ENCODE measurements around the gene RUNX1.

The RUNX1 gene

GRCh38 chr21:35035116-35035515 lies 14.0 kb downstream of the RUNX1 start:
- DNase-seq: no peak

- no peak for DNase-seq
These were observed 14.7 kb downstream of the RUNX1 start for GRCh38 chr21:35034203-35034926.

GRCh38 chr21:35032474-35033263 lies 16.4 kb downstream of the RUNX1 start:
- no peak for DNase-seq

- no peak for DNase-seq
These were observed 20.6 kb downstream of the RUNX1 start for GRCh38 chr21:35028451-35028978.

- no peak for DNase-seq
These were observed 21.3 kb downstream of the RUNX1 start for GRCh38 chr21:35027563-35028450.

- peak; percentile 86 for DNase-seq
These were observed 22.2 kb downstream of the RUNX1 start for GRCh38 chr21:35026617-35027562.

- DNase-seq: no peak
These were observed 23.0 kb downstream of the RUNX1 start for GRCh38 chr21:35026153-35026500.

GRCh38 chr21:35025206-35026152 lies 23.6 kb downstream of the RUNX1 start:
- no peak for DNase-seq

GRCh38 chr21:35024513-35024912 lies 24.6 kb downstream of the RUNX1 start:
- no peak for DNase-seq

GRCh38 chr21:35024071-35024420 lies 25.1 kb downstream of the RUNX1 start:
- no peak for DNase-seq

- no peak for DNase-seq
These were observed 25.6 kb downstream of the RUNX1 start for GRCh38 chr21:35023396-35024070.

GRCh38 chr21:35021546-35021945 lies 27.6 kb downstream of the RUNX1 start:
- DNase-seq: no peak

- DNase-seq: no peak
These were observed 28.2 kb downstream of the RUNX1 start for GRCh38 chr21:35020902-35021301.

- DNase-seq: peak; percentile 28
These were observed 28.7 kb downstream of the RUNX1 start for GRCh38 chr21:35020436-35020835.

- no peak for DNase-seq
These were observed 29.5 kb downstream of the RUNX1 start for GRCh38 chr21:35019631-35020032.

- DNase-seq: no peak
These were observed 31.8 kb downstream of the RUNX1 start for GRCh38 chr21:35017256-35017655.

GRCh38 chr21:35016517-35017188 lies 32.4 kb downstream of the RUNX1 start:
- no peak for DNase-seq

GRCh38 chr21:35016071-35016470 lies 33.0 kb downstream of the RUNX1 start:
- no peak for DNase-seq

- DNase-seq: no peak
These were observed 33.6 kb downstream of the RUNX1 start for GRCh38 chr21:35015435-35016024.
